Thyroid gland (tissue), 4 donors: ENCODE measurements around the gene NSRP1.

Experiments
- CTCF ChIP-seq, 6 experiments: fragments of 200-600 bp in 3 of 6; fragments of 450-650 bp in 3 of 6; sonication (generic) in 3 of 6; IDR thresholded peaks; one replicate each; pipeline ENCODE4 v1.5.1; 2016 to 2019; ENCODE audit warnings: antibody characterized with exemption in 6 of 6, mild to moderate bottlenecking in 2 of 6, inconsistent platforms in 1 of 6, moderate library complexity in 1 of 6
- POLR2A ChIP-seq, 2 donors: fragments of 450-650 bp; IDR thresholded peaks; one replicate each; pipeline ENCODE4 v1.6.1; 2017; ENCODE audit warnings: antibody characterized with exemption in 2 of 2, mild to moderate bottlenecking in 2 of 2, moderate library complexity in 1 of 2

DNA sequence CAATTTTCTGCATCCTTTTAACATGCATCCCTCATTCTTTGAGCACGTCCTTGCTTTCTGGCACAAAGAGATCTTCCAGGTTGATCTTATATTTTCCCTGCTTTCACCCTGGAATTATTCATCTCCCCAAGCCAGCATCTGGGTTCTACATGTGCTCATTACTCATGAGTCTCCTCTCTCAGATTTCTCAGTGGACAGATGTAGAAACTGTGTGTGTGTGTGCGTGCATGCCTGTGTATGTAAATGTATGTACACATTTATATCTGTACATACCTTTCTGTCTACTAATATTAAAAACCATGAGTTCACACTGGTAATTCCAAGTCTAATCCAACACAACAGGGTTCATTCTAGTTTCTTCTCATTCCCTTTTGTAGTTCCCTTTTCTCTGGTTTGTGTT lies 41.9 kb upstream of the NSRP1 start:
- TF ChIP-seq POLR2A (IDR thresholded peaks at IDR 0.05) (no peak), CTCF (IDR thresholded peaks at IDR 0.05) (no peak)
